ENCODE data around the gene HNRNPH3.

GRCh38 chr10:68288717-68289116, 43.1 kb upstream of the HNRNPH3 start:
- TF ChIP-seq GATA2 (IDR thresholded peaks at IDR 0.05; ENCODE audit: low read depth, low read length) (no peak), GATA3 (IDR thresholded peaks at IDR 0.05; ENCODE audit: low read depth, low read length) (no peak)
